Activated CD4-positive, alpha-beta memory T cell treated with anti-CD3 and anti-CD28 coated beads for 36 hours (primary cell): ENCODE data around the gene RITA1. TPM values are rescaled to one million over a fixed set of nuclear protein-coding genes. Genes with fewer than 3 reads are reported as not detected.

Source experiments
- CTCF ChIA-PET: fragments of 350-600 bp; sonication (Branson Sonifier 250); formaldehyde crosslinking; loops from one replicate; lab custom pipeline; 2021; ENCODE audit warnings: antibody characterized with exemption, inconsistent platforms; lab: Charles Lee
- POLR2A ChIA-PET: fragments of 350-600 bp; sonication (Branson Sonifier 250); formaldehyde crosslinking; loops from one replicate; lab custom pipeline; 2021; ENCODE audit warnings: antibody characterized with exemption; lab: Charles Lee
- DNase-seq: peaks from one replicate; pipeline ENCODE4 v3.0.0-alpha.2; 2020
- H3K27ac Mint-ChIP-seq: one replicate; pipeline ENCODE4 v1.8.0; 2021; ENCODE audit warnings: mixed read lengths
- H3K27me3 Mint-ChIP-seq: one replicate; pipeline ENCODE4 v1.8.0; 2021; ENCODE audit warnings: mixed read lengths
- H3K36me3 Mint-ChIP-seq: one replicate; pipeline ENCODE4 v1.8.0; 2021; ENCODE audit warnings: mixed read lengths
- H3K4me1 Mint-ChIP-seq: one replicate; pipeline ENCODE4 v1.8.0; 2021; ENCODE audit warnings: low read depth, mixed read lengths
- H3K4me3 Mint-ChIP-seq: one replicate; pipeline ENCODE4 v1.8.0; 2021; ENCODE audit warnings: mild to moderate bottlenecking, mixed read lengths
- H3K9me3 Mint-ChIP-seq: one replicate; pipeline ENCODE4 v1.8.0; 2021; ENCODE audit warnings: mixed read lengths
- intact Hi-C: fragments of 100-400 bp; cut with micrococcal nuclease; formaldehyde crosslinking; loops from one replicate; pipeline ENCODE4 v1.15.1; 2023
- total RNA-seq, 2 experiments: library from RNA; stranded (reverse); gene quantifications; one replicate each; pipeline ENCODE4 v1.2.3, GENCODE V29; 2021

Gene RITA1
- total RNA-seq, 2 experiments from 2014 or later = 18.7 to 22.0 TPM

GRCh38 chr12:113157218-113157859, 28.2 kb upstream of the RITA1 start:
- ChIA-PET CTCF (interaction anchor here (0.8 to 1.0 kb wide), 2 partner anchors 17 to 165 kb away, joined by 3 to 4 read pairs; no protein-coding TSS in a partner anchor), POLR2A (no interaction called here)
- H3K4me3 Mint-ChIP-seq = no peak overlapping the region
- H3K9me3 Mint-ChIP-seq = no peaks in the 10 kb centered on the region
- peaks cover 4% of the 10 kb centered on the region for H3K27me3 Mint-ChIP-seq
- no peak for DNase-seq
- intact Hi-C loops = loop anchor here (10.0 kb wide), 1 partner anchor 163 kb away; no protein-coding TSS in a partner anchor
- peaks cover 18% of the 10 kb centered on the region for H3K4me1 Mint-ChIP-seq
- peaks cover 44% of the 10 kb centered on the region for H3K36me3 Mint-ChIP-seq
- H3K27ac Mint-ChIP-seq = peak overlapping the region; percentile 49

DNA sequence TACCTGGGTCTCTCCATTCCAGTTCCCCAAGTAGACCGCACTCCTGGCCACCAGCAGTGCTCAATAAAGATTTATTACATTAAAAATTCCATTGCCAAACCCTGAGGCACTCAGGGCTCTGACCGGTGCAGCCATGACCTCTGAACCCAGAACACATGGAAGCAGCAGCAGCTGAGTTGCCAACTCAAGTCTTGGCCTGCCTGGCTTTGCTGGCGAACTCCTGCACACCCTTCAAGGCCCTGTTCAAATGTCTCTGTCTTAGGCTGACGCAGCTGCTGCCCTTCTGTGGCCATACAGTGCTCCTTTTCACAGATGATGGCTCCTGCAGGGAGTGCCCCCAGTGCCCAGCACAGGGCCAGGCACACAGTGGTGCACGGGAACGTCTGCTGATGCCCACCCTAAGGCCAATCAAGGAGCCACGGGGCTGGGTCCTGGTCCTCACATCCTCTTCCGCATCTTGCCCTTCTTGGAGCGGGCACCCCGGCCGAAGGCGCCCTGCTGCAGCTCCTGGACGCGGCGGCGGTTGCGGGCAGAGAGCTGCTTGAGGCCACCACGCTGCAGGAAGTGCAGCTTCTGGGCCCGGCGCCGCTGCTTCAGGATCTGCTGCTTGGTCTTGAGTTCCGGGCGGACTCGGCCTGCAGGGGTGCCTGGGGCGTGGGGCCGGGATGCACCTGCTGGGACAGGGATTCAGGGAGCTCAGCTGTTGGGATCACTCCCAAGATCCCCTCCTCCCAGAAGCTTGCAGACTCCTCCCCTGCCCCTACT, 26.9 kb upstream of the RITA1 start:
- intact Hi-C loops = loop anchor here (10.0 kb wide), 1 partner anchor 164 kb away; no protein-coding TSS in a partner anchor
- Mint-ChIP-seq H3K4me3 (no peak overlapping the region), H3K4me1 (peaks cover 13% of the 10 kb centered on the region), H3K36me3 (peaks cover 56% of the 10 kb centered on the region), H3K27me3 (peaks cover 3% of the 10 kb centered on the region), H3K9me3 (no peaks in the 10 kb centered on the region), H3K27ac (no peak overlapping the region)
- ChIA-PET POLR2A (no interaction called here), CTCF (interaction anchor here (0.8 kb wide), 1 partner anchor 15 kb away, joined by 3 read pairs; no protein-coding TSS in a partner anchor)
- DNase-seq = no peak

DNA sequence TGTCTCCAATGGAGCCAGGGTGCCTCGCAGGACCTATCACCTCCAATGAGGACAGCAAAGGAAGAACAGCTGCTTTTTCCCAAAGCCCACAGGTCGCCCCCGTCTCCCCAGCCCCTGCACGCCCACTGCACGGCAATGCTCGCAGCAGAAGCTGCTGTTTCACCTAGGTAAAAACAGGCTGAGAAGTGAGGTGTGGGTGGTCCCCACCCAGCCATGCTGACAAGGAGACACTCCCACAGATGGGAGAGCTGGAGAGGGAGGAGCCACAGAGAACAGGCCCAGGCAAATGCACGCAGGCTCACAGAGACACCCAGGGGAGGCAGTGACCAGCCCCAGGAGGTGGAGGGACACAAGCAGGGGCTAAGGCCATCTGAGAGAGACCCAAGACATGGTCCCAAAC, 25.6 kb upstream of the RITA1 start:
- CTCF ChIA-PET = interaction anchor here (4.2 kb wide), 1 partner anchor 14 kb away, joined by 28 read pairs; no protein-coding TSS in a partner anchor
- no peak for DNase-seq
- Mint-ChIP-seq H3K9me3 (no peaks in the 10 kb centered on the region), H3K27ac (no peak overlapping the region), H3K4me3 (no peak overlapping the region), H3K36me3 (peaks cover 60% of the 10 kb centered on the region), H3K4me1 (peaks cover 9% of the 10 kb centered on the region), H3K27me3 (no peaks in the 10 kb centered on the region)
- intact Hi-C loops = loop anchor here (10.0 kb wide), 1 partner anchor 165 kb away; no protein-coding TSS in a partner anchor
- POLR2A ChIA-PET = no interaction called here

DNA sequence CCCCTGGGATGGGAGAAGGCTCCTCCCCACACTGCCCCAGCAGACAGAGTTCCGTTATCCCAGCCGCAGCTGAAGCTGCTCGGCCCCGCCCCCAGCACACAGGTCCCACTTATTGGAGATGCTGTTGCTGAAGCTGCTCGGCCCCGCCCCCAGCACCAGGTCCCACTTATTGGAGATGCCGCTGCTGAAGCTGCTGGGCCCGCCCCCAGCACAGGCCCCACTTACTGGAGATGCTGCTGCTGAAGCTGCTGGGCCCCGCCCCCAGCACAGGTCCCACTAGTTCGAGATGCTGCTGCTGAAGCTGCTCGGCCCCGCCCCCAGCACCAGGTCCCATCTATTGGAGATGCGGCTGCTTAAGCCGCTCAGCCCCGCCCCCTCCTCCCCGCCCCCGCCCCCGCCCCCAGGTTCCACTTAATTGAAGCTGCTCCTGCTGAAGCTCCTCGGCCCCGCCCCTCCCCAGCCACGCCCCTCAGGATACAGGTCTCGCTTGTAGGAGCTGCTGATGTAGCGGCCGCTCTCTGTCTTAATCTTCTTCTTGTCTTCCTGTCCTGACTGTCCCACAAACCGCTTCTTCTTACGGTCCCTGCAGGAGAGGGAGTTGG, 24.0 kb upstream of the RITA1 start:
- Mint-ChIP-seq H3K36me3 (peaks cover 67% of the 10 kb centered on the region), H3K9me3 (no peaks in the 10 kb centered on the region), H3K4me3 (no peak overlapping the region), H3K27me3 (no peaks in the 10 kb centered on the region), H3K4me1 (peaks cover 9% of the 10 kb centered on the region), H3K27ac (no peak overlapping the region)
- ChIA-PET CTCF (interaction anchor here (0.9 to 4.2 kb wide), 4 partner anchors 9 to 169 kb away, joined by 3 to 28 read pairs (median 4); no protein-coding TSS in a partner anchor), POLR2A (no interaction called here)
- peak; percentile 25 for DNase-seq
- intact Hi-C loops = no loop called here

GRCh38 chr12:113162102-113163029, 23.2 kb upstream of the RITA1 start:
- no peak overlapping the region for H3K27ac Mint-ChIP-seq
- H3K4me3 Mint-ChIP-seq = no peak overlapping the region
- H3K9me3 Mint-ChIP-seq = no peaks in the 10 kb centered on the region
- peaks cover 3% of the 10 kb centered on the region for H3K4me1 Mint-ChIP-seq
- intact Hi-C loops = no loop called here
- H3K36me3 Mint-ChIP-seq = peaks cover 66% of the 10 kb centered on the region
- CTCF ChIA-PET = interaction anchor here (0.9 to 4.2 kb wide), 4 partner anchors 9 to 170 kb away, joined by 3 to 28 read pairs (median 4); no protein-coding TSS in a partner anchor
- POLR2A ChIA-PET = no interaction called here
- DNase-seq = no peak
- no peaks in the 10 kb centered on the region for H3K27me3 Mint-ChIP-seq

DNA sequence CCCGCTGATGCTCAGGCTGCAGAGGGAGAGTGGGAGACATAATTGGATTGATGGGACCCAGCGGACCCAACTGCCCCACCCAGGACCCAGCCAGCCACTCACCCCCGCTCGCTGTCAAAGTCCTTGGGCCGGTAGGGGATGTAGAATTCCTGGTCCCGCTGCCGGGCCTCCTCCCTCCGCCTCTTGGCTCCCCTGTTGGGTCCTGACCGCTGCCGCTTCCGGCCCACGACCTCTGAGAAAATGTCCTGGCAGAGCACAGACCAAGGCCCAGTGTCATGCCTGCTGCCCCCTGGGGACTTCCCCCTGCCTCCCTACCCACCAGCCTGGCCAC, 22.5 kb upstream of the RITA1 start:
- Mint-ChIP-seq H3K4me1 (no peaks in the 10 kb centered on the region), H3K27me3 (no peaks in the 10 kb centered on the region), H3K9me3 (no peaks in the 10 kb centered on the region), H3K36me3 (peaks cover 60% of the 10 kb centered on the region), H3K27ac (no peak overlapping the region), H3K4me3 (no peak overlapping the region)
- ChIA-PET POLR2A (no interaction called here), CTCF (interaction anchor here (4.2 kb wide), 1 partner anchor 11 kb away, joined by 28 read pairs; no protein-coding TSS in a partner anchor)
- intact Hi-C loops = no loop called here
- DNase-seq = no peak

DNA sequence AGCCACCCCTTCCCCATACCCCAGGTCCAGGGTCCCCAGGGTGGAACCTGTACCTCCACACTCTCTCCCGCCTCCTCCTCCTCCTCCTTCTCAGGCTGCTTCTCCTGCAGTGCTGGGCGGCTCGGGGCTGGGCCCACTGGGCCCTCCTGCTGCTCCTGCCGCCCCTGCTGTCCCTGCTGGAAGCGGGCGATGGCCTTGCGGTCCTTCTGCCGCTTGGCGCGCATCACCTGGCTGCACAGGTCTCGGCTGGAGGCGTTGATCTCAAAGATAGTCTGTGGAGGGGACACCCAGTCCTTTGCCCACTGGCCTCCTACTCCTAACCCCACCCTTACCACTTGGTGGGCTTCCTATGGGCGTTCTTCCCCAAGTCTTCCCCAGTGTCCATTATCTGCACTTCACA, 21.5 kb upstream of the RITA1 start:
- POLR2A ChIA-PET = no interaction called here
- H3K36me3 Mint-ChIP-seq = peaks cover 53% of the 10 kb centered on the region
- H3K27ac Mint-ChIP-seq = no peak overlapping the region
- no peak overlapping the region for H3K4me3 Mint-ChIP-seq
- intact Hi-C loops = no loop called here
- H3K9me3 Mint-ChIP-seq = no peaks in the 10 kb centered on the region
- no peak for DNase-seq
- CTCF ChIA-PET = interaction anchor here (0.7 to 4.2 kb wide), 2 partner anchors 10 to 11 kb away, joined by 4 to 28 read pairs; no protein-coding TSS in a partner anchor
- H3K4me1 Mint-ChIP-seq = no peaks in the 10 kb centered on the region
- no peaks in the 10 kb centered on the region for H3K27me3 Mint-ChIP-seq

- Mint-ChIP-seq H3K9me3 (no peaks in the 10 kb centered on the region), H3K4me3 (no peak overlapping the region), H3K27me3 (no peaks in the 10 kb centered on the region), H3K36me3 (peaks cover 45% of the 10 kb centered on the region), H3K4me1 (no peaks in the 10 kb centered on the region), H3K27ac (no peak overlapping the region)
- intact Hi-C loops = no loop called here
- no peak for DNase-seq
- POLR2A ChIA-PET = no interaction called here
- CTCF ChIA-PET = interaction anchor here (2.1 kb wide), 1 partner anchor 8 kb away, joined by 13 read pairs; no protein-coding TSS in a partner anchor
Observed at GRCh38 chr12:113165521-113166450, 19.7 kb upstream of the RITA1 start.

DNA sequence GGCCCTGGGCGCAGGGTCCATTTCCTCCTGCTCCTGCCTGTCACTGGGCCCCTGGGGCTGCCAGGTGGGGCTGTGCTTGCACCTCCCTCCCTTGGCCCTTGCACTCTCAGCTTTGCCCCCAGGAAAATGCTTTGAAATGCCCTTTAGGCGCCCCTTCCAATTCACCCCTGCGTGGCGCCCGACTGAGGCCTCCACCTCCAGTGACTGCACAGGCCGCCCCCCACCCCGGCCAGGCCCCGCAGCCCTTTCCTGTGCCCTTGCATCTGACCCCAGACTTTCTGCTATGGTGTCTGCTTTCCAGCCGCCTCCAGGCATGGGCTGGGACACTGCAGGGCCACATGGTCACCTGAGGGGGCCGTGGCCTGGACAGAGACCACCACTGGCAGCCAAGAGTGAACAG, 17.7 kb upstream of the RITA1 start:
- no peaks in the 10 kb centered on the region for H3K9me3 Mint-ChIP-seq
- no peak for DNase-seq
- no peaks in the 10 kb centered on the region for H3K4me1 Mint-ChIP-seq
- POLR2A ChIA-PET = no interaction called here
- no peaks in the 10 kb centered on the region for H3K27me3 Mint-ChIP-seq
- intact Hi-C loops = no loop called here
- no peak overlapping the region for H3K27ac Mint-ChIP-seq
- no peak overlapping the region for H3K4me3 Mint-ChIP-seq
- H3K36me3 Mint-ChIP-seq = peaks cover 52% of the 10 kb centered on the region
- CTCF ChIA-PET = interaction anchor here (1.1 kb wide), 1 partner anchor 119 kb away, joined by 3 read pairs; no protein-coding TSS in a partner anchor

DNA sequence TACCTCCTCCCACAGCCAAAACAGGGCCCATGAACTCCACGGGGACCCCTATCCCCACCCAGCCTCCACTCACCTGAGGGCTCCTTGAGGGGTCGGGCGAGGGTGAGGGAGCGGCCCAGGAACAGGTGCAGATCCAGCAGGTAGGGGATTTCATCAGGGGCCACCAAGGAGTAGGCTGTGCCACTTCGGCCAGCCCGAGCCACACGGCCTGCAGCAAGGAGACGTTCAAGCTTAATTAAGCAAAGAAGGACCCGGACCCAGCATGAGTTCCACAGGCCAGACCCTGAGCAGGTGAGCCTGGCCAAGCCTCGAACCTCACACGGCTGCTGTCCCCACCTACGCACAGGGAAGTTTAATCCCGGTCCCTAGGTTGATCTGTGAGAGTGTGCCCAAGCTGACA, 15.8 kb upstream of the RITA1 start:
- DNase-seq = no peak
- Mint-ChIP-seq H3K4me3 (no peak overlapping the region), H3K36me3 (peaks cover 51% of the 10 kb centered on the region), H3K4me1 (peaks cover 2% of the 10 kb centered on the region), H3K27me3 (no peaks in the 10 kb centered on the region), H3K9me3 (no peaks in the 10 kb centered on the region), H3K27ac (no peak overlapping the region)
- CTCF ChIA-PET = interaction anchor here (0.6 kb wide), 1 partner anchor 28 kb away, joined by 4 read pairs; no protein-coding TSS in a partner anchor
- intact Hi-C loops = no loop called here
- POLR2A ChIA-PET = no interaction called here
